SU-DHL-6 (cell line): Measurements from ENCODE around the gene CCNE1.

Experiments
- CTCF ChIP-seq: fragments of 200-600 bp; sonication (generic); IDR thresholded peaks from one replicate; pipeline ENCODE4 v1.5.1; 2017; ENCODE audit warnings: antibody characterized with exemption, mild to moderate bottlenecking, low read length, moderate library complexity; ENCODE audit not compliant: insufficient read depth, poor library complexity, severe bottlenecking
- EZH2phosphoT487 ChIP-seq: fragments of 200-600 bp; sonication (generic), shearing (Covaris generic); conservative IDR thresholded peaks from 2 replicates; pipeline ENCODE4 v1.6.1; 2018; ENCODE audit warnings: mild to moderate bottlenecking, antibody characterized with exemption, low read length, moderate library complexity, mixed read lengths

GRCh38 chr19:29858621-29859020, 46.8 kb downstream of the CCNE1 start:
- TF ChIP-seq CTCF (no peak), EZH2phosphoT487 (no peak)
